Sigmoid colon (tissue), 7 donors: Measurements from ENCODE around the gene SLC22A4. TPM values are rescaled to one million over a fixed set of nuclear protein-coding genes. Genes with fewer than 3 reads are reported as not detected.

Experiments
- DNase-seq: peaks from one replicate; pipeline ENCODE4 v3.0.0-alpha.2; 2019
- H3K27ac ChIP-seq, 4 donors: fragments of 200-600 bp; sonication (generic); one replicate each; pipeline ENCODE4 v1.5.1; 2016 to 2019; ENCODE audit warnings: mild to moderate bottlenecking in 1 of 4
- H3K27me3 ChIP-seq, 3 donors: fragments of 200-600 bp; sonication (generic); one replicate each; pipeline ENCODE4 v1.5.1; 2019; ENCODE audit warnings: mild to moderate bottlenecking in 1 of 3
- H3K36me3 ChIP-seq, 4 donors: fragments of 200-600 bp; sonication (generic); one replicate each; pipeline ENCODE4 v1.5.1; 2016 to 2019
- H3K4me1 ChIP-seq, 4 donors: fragments of 200-600 bp; sonication (generic); one replicate each; pipeline ENCODE4 v1.5.1; 2017 to 2019
- H3K4me3 ChIP-seq, 4 donors: fragments of 200-600 bp; sonication (generic); one replicate each; pipeline ENCODE4 v1.5.1; 2017 to 2019; ENCODE audit warnings: mild to moderate bottlenecking in 2 of 4, moderate library complexity in 1 of 4
- H3K9me3 ChIP-seq, 4 donors: fragments of 200-600 bp in 3 of 4; sonication (generic) in 3 of 4; one replicate each; pipeline versions ENCODE4 v1.5.1 to v1.6.1; 2013 to 2019
- EP300 ChIP-seq, 4 donors: sonication (generic); formaldehyde crosslinking; IDR thresholded peaks; one replicate each; pipeline ENCODE4 v1.6.1; 2017; ENCODE audit warnings: antibody characterized with exemption in 4 of 4
- POLR2A ChIP-seq, 2 donors: fragments of 450-650 bp; IDR thresholded peaks; one replicate each; pipeline ENCODE4 v1.6.1; 2016; ENCODE audit warnings: antibody characterized with exemption in 2 of 2, mild to moderate bottlenecking in 2 of 2, moderate library complexity in 2 of 2
- POLR2AphosphoS5 ChIP-seq, 4 donors: sonication (generic); formaldehyde crosslinking; IDR thresholded peaks; one replicate each; pipeline ENCODE4 v1.6.1; 2017; ENCODE audit warnings: antibody characterized with exemption in 4 of 4
- WGBS, 2 donors: extraction: QIAGEN DNeasy Blood & Tissue Kit; methylation state at CpG; one replicate each; pipeline ENCODE4 v1.1.7; 2013; 5-methylcytosine and 5-hydroxymethylcytosine counted together
- intact Hi-C: fragments of 100-400 bp; cut with DNase I; formaldehyde crosslinking; loops from one replicate; pipeline ENCODE4 v1.15.1; 2023
- polyA plus RNA-seq, 3 donors: library from polyadenylated mRNA; stranded (reverse); fragments of 200-250 nt; gene quantifications; one replicate each; pipeline ENCODE4 v1.2.3, GENCODE V29; 2013
- total RNA-seq, 4 donors: library from RNA; depleted of rRNA; stranded (reverse); fragments of >200 nt; gene quantifications; one replicate each; pipeline ENCODE4 v1.1.0, GENCODE V29; 2016
- TF ChIP-seq, protein P1 (sequence below), 4 experiments: fragments of 450-650 bp in 3 of 4; fragments of 200-600 bp in 1 of 4; IDR thresholded peaks; one replicate each; pipeline ENCODE4 v1.5.1; 2016 to 2019; ENCODE audit warnings: antibody characterized with exemption in 4 of 4, mild to moderate bottlenecking in 3 of 4, moderate library complexity in 2 of 4
- donor health status: healthy with polysubstance abuse.
- donor health status: Bipolar disorder and iron deficiency.
- donor health status: healthy.

Gene SLC22A4
- total and polyA plus RNA-seq, 7 donors: 0.49 to 3.4 (median 0.83) TPM

DNA sequence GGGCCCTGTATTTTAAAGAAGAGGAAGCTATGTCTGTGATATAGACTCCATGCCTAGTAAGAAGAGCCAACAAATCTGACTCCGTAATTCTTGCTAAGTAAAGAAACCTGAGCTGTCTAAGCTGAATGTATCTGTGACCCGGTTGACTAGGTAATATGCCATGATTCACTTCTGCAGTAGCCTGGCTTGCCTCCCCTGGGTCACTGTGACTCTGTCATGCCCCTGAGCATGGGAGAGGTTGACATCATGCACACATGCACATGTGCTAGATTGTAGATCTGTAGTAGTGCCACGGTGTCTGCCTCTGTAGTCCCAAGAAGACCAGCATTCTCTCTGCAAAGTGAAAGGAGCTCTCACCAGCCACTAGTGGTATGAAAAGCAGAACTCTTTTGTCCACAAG, 84.4 kb downstream of the SLC22A4 start:
- Histone ChIP-seq H3K27me3 (no peaks in the 10 kb centered on the region), H3K9me3 (no peaks in the 10 kb centered on the region), H3K27ac (no peak overlapping the region), H3K4me3 (no peak overlapping the region), H3K4me1 (peaks cover 0 to 6% (median 0%) of the 10 kb centered on the region in 4 donors), H3K36me3 (peaks cover 0 to 9% (median 3%) of the 10 kb centered on the region in 4 donors)
- intact Hi-C loops: no loop called here
- DNase-seq: no peak
- no peak for TF ChIP-seq POLR2AphosphoS5 (IDR thresholded peaks at IDR 0.05)
- no peak for TF ChIP-seq EP300 (IDR thresholded peaks at IDR 0.05)
- TF ChIP-seq POLR2A (IDR thresholded peaks at IDR 0.05): no peak
- TF ChIP-seq, protein P1, sequence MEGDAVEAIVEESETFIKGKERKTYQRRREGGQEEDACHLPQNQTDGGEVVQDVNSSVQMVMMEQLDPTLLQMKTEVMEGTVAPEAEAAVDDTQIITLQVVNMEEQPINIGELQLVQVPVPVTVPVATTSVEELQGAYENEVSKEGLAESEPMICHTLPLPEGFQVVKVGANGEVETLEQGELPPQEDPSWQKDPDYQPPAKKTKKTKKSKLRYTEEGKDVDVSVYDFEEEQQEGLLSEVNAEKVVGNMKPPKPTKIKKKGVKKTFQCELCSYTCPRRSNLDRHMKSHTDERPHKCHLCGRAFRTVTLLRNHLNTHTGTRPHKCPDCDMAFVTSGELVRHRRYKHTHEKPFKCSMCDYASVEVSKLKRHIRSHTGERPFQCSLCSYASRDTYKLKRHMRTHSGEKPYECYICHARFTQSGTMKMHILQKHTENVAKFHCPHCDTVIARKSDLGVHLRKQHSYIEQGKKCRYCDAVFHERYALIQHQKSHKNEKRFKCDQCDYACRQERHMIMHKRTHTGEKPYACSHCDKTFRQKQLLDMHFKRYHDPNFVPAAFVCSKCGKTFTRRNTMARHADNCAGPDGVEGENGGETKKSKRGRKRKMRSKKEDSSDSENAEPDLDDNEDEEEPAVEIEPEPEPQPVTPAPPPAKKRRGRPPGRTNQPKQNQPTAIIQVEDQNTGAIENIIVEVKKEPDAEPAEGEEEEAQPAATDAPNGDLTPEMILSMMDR (IDR thresholded peaks at IDR 0.05): no peak
- 88 to 89% methylated on average over 3 of the region's 3 CpGs for WGBS, 2 donors

DNA sequence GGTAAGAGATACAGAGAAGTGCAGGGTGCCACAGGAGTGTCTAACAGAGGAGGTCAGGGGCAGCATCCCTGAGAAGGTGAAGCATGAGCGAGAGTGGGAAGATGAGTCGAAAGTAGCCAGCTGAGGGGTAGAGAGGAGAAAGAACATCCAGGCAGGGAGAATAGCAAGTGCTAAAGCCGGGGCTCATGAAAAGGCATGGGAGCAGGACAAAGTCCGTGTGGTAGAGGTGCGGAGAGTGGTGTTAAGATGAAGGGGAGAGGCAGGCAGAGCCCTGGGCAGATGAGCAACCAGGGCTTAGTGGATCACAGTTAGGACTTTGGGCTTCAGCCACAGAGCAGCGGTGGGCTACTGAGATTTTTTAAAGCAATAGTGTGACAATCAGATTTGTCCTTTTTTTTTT, 85.9 kb downstream of the SLC22A4 start:
- WGBS, 2 donors: 73 to 90% methylated on average over 6 of the region's 6 CpGs
- Histone ChIP-seq H3K27me3 (no peaks in the 10 kb centered on the region), H3K9me3 (no peaks in the 10 kb centered on the region), H3K4me3 (no peak overlapping the region), H3K4me1 (peaks cover 0 to 8% (median under 1%) of the 10 kb centered on the region in 4 donors), H3K36me3 (peaks cover 0 to 20% (median 3%) of the 10 kb centered on the region in 4 donors), H3K27ac (no peak overlapping the region)
- DNase-seq: no peak
- intact Hi-C loops: loop anchor here (10.0 kb wide), 1 partner anchor 355 kb away; the partner anchor contains the start of gene KIF3A
- TF ChIP-seq EP300 (IDR thresholded peaks at IDR 0.05) (no peak), POLR2AphosphoS5 (IDR thresholded peaks at IDR 0.05) (no peak), POLR2A (IDR thresholded peaks at IDR 0.05) (no peak)
- TF ChIP-seq, protein P1 (IDR thresholded peaks at IDR 0.05): no peak

DNA sequence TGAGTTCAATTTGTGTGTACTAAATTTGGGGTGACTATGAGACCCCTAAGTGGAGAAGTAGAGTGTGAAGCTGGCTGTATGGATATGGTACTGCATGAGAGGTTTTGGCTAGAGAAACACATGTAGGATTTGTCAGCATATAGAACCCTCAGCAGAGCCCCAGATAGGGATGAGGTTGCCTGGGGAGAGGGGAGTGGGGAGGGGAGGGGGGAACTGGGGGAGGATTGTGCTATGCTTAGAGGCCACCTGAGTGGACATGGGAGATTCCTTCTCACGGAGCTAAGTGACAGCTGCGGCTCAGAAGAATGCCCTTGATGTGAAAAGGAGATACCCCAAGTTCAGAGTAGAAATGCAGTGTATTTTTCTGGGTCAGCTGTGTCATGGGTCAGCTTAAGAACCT, 86.5 kb downstream of the SLC22A4 start:
- 90 to 95% methylated on average over 2 of the region's 2 CpGs for WGBS, 2 donors
- TF ChIP-seq EP300 (IDR thresholded peaks at IDR 0.05) (no peak), POLR2AphosphoS5 (IDR thresholded peaks at IDR 0.05) (no peak), POLR2A (IDR thresholded peaks at IDR 0.05) (no peak)
- TF ChIP-seq, protein P1 (IDR thresholded peaks at IDR 0.05): no peak
- DNase-seq: no peak
- no peaks in the 10 kb centered on the region for H3K27me3 ChIP-seq
- peaks cover 0 to 15% (median 8%) of the 10 kb centered on the region in 4 donors for H3K4me1 ChIP-seq
- H3K36me3 ChIP-seq: peaks cover 0 to 20% (median 3%) of the 10 kb centered on the region in 4 donors
- H3K27ac ChIP-seq: no peak overlapping the region
- H3K9me3 ChIP-seq: no peaks in the 10 kb centered on the region
- intact Hi-C loops: loop anchor here (10.0 kb wide), 1 partner anchor 354 kb away; the partner anchor contains the start of gene KIF3A
- H3K4me3 ChIP-seq: no peak overlapping the region

DNA sequence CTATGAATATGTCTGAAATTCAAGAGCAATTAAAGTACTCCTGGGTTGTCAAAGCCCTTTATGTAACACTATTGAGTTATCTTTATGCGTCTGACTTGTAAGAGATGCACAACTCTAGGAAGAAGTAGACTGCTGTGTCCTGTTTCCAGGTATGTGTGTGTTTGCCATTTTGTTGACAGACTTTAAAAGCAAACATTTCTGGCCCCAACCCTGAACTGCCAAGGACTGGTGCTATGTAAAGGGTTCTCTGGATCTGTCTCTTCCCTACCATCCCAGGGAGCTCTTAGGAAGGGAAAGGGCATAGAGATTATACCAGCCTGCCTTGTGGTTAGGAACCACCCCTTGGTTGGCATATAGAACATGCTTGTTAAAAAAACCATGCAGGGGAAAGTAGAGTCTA, 87.4 kb downstream of the SLC22A4 start:
- 89 to 91% methylated on average over 1 of the region's 1 CpG for WGBS, 2 donors
- H3K9me3 ChIP-seq: no peaks in the 10 kb centered on the region
- intact Hi-C loops: loop anchor here (10.0 kb wide), 1 partner anchor 353 kb away; the partner anchor contains the start of gene KIF3A
- H3K27me3 ChIP-seq: no peaks in the 10 kb centered on the region
- H3K4me1 ChIP-seq: peaks cover 0 to 23% (median 16%) of the 10 kb centered on the region in 4 donors
- no peak overlapping the region for H3K27ac ChIP-seq
- TF ChIP-seq POLR2A (IDR thresholded peaks at IDR 0.05): no peak
- no peak overlapping the region for H3K4me3 ChIP-seq
- DNase-seq: no peak
- peaks cover 0 to 20% (median 3%) of the 10 kb centered on the region in 4 donors for H3K36me3 ChIP-seq

DNA sequence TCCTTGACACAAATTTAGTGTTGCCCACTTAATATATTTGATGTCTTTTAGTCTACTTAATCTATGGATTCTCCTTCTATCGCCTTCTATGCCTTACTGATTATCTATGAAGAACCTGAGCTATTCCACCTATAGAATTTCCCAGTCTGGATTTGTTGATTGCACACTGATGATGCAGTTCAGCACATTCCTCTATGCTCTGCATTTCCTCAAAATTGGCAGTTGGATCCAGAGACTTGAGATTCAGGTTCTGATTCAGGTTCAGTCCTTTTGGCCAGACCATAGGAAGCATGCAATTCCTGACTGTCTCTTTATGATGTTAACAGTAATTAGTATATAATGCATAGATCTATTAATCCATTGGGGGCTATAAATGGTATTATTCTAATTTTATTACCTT, 89.1 kb downstream of the SLC22A4 start:
- no peak for DNase-seq
- intact Hi-C loops: loop anchor here (10.0 kb wide), 1 partner anchor 352 kb away; the partner anchor contains the start of gene KIF3A

More for the DNA sequence above, 89.1 kb downstream of the SLC22A4 start:
- peaks cover 0 to 34% (median 32%) of the 10 kb centered on the region in 4 donors for H3K4me1 ChIP-seq
- H3K27ac ChIP-seq: no peak overlapping the region
- H3K9me3 ChIP-seq: no peaks in the 10 kb centered on the region
- no peak overlapping the region for H3K4me3 ChIP-seq
- TF ChIP-seq, protein P1 (IDR thresholded peaks at IDR 0.05): no peak
- TF ChIP-seq EP300 (IDR thresholded peaks at IDR 0.05): no peak
- no peak for TF ChIP-seq POLR2AphosphoS5 (IDR thresholded peaks at IDR 0.05)
- no peak for TF ChIP-seq POLR2A (IDR thresholded peaks at IDR 0.05)
- WGBS, 2 donors: 96 to 97% methylated on average over 1 of the region's 1 CpG
- H3K27me3 ChIP-seq: no peaks in the 10 kb centered on the region
- peaks cover 0 to 20% (median 3%) of the 10 kb centered on the region in 4 donors for H3K36me3 ChIP-seq
